HG03045 (cell line): ENCODE results near the gene PLAC1.
A peak's percentile ranks its signal among the peaks of the same experiment; 100 is the strongest.

Experiments used
- ATAC-seq: cut with Tn5 transposase; IDR thresholded peaks from one replicate; pipeline ENCODE4 v1.9.1; 2021; ENCODE audit warnings: mild to moderate bottlenecking, moderate library complexity; ENCODE audit not compliant: unreplicated experiment

PLAC1 gene

DNA sequence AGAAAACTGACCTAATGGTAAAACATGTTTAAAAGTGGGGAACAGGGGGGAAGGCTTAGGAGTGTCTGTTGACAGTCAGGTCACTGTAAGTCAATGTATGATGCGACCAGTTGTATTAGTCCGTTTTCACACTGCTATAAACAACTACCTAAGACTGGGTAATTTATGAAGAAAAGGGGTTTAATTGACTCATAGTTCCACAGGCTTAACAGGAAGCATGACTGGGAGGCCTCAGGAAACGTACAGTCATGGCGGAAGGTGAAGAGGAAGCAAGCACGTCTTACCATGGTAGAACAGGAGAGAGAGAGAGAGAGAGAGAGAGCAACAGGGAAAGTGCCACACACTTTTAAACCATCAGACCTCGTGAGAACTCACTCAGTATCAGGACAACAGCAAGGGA lies 13.0 kb upstream of the PLAC1 start:
- no peak for ATAC-seq

DNA sequence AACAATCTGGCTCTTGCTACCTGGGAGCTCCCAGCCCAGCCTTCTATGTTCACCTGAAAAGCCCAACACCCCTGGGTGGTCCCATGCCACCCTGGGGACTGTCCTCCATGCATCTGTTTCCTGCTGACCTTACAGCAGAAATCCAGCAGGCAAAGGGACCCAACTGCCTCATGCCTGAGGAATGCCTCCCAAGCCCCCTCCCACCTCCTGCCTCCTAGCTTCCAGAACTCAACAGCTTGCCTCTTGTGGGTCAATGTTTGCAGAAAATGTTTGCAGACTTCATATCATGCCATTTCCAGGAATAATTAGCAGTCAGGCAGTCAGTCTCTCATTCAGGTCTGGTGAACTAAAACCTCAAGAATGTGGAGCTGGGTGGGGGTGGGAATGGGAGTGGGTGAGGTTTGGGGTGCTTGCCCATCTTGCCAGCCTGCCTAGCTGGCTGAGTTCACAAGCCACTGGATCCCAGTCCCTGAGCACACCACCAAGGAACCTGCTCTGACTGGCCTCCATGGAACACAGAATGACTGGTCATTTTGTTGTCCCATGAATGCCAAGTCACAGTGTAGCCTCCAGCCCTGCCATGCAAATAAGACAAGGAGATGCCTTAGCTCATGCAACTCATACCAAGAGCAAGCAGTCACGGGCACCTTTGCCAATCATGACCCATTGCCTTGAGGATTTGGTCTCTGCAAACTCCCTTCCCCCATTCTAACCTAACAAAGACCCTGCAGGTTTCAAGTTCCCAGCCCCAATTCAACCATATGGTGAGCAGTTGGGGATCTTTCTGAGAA lies 12.1 kb upstream of the PLAC1 start:
- no peak for ATAC-seq

DNA sequence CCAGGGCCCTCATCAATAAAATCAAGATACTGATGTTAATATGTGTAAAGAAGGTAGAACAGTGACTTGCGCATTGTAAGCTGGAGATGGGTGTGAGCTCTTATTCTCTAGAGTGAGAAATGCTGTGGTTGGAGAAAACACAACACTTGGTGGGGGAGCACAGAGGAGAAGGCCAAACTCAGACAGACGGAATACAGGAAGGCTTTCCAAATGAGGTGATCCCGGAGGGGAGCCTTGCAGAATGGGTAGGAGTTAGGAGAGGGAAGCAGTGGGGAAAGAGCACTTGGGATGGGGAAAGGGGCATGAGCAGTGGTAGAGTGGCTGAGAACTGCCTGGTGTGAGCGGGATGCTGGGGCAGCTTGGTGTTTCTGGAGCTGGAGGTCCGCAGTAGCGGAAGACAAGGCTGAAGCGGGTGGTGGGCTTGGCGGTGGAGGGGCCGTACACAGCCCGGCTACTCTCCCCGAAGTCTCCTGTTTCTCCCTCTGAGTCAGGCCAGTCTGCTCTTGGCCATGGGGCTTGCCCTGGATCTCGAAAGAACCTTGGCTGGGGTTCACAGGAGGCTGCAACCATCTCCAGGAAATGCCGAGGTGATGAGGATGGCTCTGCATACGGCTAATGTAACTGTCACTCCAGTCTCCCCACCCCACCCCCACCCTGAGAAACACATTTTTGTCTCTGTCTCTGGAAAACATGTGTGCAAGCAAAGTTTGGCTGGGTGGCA lies 11.3 kb upstream of the PLAC1 start:
- ATAC-seq = no peak

DNA sequence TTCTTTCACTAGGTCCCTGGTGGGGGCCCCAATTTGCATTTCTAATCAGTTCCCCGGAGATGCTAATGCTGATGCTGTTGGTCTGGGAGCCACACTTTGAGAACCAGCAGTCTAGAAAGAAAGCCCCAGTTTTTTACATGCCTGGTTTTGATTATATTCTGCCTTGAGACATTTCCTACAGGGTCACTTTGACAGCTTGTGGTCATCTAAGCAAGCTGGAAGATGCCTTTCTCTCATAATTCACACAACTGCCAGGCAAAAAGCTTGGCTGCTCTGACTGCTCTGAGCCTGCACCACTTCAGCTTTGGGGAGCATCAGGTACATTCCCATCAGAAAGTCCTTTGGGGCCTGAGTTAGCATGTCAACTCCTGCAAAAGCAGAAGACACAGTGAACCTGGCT lies 5.9 kb upstream of the PLAC1 start:
- no peak for ATAC-seq

DNA sequence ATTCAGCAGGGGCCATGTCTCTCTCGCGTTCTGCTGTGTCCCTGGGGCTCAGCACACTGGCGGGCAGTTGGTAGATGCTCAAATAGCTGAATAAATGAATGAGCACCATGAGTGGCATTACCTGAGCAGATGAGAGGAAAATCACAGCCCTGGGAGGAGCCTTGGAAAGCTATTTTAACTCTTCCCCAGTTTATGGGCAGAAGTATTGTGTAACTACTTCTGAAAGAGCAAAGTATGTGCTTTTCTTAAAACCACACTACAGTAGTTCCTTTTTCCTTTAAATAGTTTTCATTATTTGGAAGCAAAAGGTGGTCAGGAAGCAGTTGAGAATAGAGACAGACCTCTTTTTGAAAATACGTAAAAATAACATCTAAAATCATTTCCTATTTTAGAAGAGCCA lies 3.0 kb upstream of the PLAC1 start:
- no peak for ATAC-seq

DNA sequence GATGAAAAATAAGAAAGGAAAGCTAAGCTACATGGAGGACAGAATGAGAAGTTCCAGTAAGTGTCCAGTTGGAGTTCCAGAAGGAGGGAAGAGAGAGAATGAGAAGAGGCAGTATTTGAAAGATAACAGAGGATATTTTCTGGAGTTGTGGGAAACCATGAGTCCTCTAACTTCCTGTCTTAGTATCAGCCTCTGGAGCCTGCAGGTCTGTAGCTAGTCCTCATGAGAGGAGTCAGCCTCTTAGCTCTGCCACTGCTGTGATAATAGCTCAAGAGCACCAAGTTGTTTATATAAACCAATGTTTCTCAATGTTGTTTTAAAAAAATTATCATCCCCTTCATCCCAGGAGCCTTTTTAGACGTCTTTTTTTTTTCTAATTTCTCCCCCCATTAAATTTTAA lies 2.4 kb upstream of the PLAC1 start:
- ATAC-seq = no peak

DNA sequence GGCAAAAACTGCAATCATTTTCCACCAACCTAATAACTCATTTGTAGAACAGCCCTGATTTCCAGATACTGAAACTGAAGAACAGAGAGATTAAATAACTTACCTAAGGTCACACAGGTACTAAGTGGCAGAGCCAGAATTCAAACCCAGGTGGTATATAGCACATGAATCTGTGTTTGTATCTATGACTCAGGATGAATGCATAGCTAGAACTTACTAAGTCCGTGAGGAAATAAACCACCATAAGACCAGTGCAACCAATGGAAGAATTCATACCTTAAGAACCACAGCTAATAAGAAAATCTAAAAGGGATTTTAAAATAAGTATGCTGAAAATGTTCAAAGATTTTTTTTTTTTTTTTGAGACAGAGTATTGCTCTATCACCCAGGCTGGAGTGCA lies 1.5 kb upstream of the PLAC1 start:
- ATAC-seq = no peak

DNA sequence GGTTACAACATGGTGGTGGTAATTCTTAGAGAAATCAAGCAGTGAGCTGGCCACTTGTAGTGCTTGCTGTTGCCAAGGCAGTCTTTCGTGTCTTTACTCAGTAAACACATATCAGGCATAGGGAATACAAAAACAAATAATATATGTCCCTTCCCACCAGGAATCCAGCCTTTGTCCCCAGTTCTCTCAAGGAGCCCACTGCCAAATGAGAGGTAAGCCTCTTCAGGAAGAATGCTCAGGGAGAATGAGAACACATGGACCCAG lies 421 bp upstream of the PLAC1 start:
- no peak for ATAC-seq

DNA sequence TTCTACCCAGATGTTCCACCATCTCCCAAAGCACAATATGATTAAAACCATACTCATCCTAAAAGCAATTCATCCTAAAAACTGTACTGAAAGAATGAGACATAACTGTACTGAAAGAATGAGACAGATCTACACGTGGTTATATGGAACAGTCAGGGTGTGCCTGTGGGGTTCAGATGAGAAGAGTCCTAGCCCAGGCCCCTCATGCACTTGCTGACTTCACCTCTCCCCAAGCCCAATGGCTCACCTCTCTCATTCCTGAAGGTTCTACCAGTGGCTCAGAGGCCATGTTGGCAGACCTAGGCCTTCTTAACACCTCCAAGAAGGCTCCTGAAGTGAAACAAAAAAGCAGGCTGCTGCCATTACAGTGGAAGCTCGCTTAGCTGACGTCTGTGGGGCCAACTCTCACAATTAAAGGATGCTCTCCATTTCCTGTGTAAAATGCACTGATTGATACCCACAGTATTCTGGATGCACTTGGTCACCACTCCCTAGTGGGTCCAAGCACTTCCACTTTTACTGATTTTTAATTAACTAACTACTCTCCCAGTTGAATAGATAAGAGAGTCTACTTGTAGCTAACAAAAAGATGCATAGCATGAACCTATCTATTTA lies 3.8 kb downstream of the PLAC1 start:
- no peak for ATAC-seq

DNA sequence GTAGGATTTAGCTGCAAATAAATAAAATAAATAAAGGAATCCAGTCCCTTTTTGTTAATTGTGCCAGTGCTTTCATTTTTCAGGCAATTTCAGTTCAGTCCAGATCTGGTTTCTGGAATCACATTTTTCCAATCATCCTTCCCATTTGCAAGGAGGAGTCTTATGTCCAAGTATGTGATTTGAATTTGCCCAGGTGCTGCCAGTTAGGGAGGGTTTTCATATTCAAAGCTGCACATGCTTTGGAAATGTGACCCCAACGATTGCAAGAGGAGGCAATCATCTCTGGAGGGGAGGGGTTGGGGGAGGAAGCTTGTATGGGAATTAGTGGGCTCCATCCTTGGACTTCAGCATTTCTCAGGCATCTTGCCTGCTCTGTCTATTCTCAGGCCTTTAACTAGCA lies 4.4 kb downstream of the PLAC1 start:
- no peak for ATAC-seq

DNA sequence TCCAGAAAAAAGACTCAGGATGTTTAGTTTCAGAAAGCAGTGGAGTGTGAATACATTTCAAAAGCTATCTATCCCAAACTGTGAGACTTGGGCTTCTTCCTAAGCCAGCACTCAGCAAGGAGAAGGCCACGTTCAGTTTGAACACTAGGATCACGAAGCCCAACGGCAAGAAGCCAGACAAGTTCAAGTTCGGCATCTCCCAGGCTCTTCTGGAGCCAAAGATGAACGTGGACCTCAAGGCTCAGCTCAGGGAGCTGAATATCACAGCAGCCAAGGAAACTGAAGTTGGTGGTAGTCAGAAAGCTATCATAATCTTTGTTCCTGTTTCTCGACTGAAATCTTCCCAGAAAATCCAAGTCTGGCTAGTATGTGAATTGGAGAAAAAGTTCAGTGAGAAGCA lies 7.6 kb downstream of the PLAC1 start:
- ATAC-seq = no peak

DNA sequence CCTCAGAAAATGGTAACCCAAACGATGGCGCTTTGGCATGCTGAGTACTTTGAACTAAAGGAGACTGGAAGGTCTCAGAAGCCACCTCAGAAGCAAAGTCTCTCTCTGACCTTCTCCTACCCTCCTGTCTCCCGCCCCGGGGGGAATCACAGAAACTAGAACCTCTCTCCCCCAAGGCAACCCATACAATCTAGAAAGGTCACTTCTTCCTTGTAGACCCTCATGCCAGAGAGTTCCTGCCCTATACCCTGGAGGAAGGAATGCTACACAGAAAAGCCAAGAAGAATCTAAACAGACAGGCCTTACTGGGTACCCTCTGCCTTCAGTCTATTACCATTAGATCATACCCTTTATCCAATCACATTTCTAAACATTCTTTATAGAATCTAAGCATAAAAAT lies 8.5 kb downstream of the PLAC1 start:
- ATAC-seq = no peak

DNA sequence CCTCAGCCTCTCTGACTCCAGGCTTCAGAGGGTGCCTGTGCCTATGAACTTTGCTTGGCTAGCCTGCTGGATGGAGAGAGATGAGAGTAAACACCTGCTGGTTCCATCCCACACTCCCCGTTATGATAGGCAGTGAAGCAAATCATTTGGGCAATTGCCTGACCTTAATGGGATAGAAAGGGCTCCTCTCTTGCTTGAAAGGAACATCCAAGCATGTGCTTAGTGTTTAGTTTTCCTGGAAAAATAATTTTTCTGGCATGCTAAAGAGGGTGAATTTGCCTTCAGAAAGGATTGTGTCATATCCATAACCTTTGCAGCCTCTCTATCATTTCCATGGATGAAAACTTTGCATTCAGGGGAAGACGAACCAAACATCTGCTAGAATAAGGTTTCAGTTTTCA lies 10.8 kb downstream of the PLAC1 start:
- no peak for ATAC-seq

DNA sequence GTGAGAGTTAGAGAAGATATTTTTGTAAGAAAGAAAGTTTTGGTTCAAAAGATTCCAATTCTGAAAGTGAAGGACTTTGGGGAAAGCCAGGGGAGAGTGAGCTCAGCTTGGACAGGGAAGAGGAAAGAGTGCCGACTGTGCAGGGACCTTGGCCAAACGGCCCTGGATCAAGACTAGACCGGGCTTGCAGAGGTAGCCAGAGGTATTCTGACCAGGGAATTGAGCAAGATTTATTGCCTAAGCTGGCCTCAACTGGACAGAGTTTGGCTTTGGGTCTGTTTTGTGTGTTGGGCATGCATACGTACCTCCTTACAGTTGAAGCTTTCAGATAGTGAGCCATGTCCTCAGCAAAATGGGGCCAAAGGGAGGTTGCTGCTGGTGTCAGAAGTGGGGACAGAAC lies 11.6 kb downstream of the PLAC1 start:
- no peak for ATAC-seq

DNA sequence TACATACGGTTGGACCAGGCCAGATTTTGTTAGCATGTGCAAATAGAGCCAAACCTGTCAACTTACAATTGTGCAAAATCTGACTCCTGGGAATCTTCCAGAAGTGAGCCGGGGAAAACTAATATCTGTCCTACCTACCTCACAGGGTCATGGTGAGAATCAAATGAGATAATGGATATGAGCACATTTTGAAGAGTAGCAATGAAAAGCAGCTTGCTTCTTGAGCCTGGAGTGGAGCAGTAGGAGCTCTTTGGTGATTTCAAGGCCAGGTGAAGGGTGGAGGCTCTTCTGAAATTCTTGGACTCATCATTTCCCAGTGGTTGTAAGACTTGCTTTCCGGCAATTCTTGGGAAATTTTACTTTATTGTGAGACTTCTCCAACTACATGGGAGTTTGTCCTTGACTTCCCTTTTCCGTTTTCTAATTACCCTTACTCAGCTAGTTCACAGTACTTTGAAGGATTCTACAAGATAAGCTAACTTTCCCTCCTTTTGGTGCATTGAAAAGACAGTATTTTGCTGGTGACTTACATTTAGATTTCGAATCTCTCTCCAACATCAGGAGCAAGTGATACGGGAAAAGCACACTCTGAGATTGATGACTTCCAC lies 12.2 kb downstream of the PLAC1 start:
- no peak for ATAC-seq

DNA sequence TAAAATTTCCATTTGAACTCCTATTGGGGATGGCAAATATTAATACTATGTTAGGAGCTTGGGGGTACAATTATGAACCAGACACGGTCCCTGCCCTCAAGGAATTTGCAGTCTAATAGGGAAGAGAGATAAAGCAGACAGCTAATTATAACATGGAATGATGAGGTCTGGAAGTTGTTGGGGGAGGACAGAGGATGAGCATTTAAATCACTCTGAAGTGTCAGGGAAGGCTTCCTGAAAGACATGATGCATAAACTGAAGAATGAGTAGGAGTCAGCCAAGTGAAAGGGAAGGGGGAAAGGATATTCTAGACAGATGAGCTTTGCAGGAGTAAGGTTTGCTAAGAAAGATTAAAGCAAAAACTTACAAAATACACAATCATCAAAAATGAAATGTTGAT lies 15.9 kb downstream of the PLAC1 start:
- ATAC-seq = no peak

DNA sequence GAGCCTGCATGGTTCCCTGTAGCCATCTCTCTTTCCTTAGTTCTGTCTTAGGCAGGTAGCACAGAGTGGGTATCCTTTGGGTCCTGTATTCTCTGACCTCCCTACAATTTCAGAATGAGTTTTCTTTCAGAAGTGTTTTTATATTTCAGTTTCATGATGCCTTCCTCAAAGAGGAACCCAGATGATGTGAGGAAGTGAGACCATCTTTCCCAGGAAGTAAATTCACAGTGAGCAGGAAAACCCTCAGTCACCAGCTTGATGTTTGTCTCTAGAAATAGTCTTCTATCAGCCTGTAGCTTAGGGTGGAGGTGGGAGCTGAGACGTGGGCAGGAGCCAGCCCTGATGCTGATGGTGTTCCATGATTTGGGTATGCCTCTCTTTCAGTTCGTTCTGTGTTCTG lies 16.9 kb downstream of the PLAC1 start:
- no peak for ATAC-seq

DNA sequence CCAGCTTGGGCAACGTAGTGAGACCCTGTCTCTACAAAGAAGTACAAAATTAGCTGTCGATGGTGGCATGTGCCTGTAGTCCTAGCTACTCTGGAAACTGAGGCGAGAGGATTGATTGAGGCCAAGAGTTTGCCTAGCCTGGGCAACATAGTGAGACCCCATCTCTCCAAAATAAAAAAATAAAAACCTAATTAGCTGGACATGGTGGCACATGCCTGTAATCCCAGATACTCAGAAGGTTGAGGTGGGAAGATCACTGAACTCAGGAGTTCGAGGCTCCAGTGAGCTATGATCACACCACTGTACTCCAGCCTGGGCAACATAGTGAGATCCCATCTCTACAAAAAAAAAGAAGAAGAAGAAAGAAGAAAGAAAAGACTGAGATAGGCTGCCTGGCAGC lies 17.4 kb downstream of the PLAC1 start:
- ATAC-seq = no peak

DNA sequence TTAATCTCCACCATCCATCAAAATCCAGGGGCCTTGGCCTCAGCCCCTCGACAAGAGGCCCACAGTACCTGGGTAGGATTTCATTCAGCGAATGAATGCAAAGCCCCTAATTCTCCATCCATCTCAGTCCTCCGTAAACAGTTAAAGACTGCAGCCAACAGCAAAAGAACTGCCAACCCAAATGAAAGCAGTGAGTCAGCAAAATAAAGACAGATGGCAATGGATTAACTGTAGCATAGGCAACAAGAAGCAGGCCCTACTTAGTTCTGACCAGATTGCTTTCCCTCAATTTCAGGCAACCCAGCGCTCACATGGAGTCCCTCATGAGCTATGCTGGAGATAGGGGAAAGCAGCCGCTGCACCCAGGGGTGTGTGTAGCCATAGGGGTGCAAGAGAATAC lies 21.4 kb downstream of the PLAC1 start:
- no peak for ATAC-seq

DNA sequence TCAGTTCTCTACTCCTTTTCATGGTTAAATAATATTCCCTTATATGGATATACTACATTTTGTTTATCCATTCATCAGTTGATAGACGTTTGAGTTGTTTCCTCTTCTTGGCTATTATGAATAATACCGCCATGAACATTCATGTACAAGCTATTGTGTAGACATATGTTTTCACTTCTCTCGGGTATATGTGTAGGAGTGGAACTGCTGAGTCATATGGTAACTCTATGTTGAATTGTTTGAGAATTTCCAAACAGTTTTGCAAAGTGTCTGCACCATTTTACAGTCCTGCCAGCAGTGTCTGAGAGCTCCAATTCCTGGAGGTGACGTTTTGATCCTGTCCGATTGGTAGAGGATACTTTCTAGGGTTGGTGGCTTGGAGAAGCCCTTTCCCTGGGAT lies 23.6 kb downstream of the PLAC1 start:
- peak; percentile 72 for ATAC-seq

DNA sequence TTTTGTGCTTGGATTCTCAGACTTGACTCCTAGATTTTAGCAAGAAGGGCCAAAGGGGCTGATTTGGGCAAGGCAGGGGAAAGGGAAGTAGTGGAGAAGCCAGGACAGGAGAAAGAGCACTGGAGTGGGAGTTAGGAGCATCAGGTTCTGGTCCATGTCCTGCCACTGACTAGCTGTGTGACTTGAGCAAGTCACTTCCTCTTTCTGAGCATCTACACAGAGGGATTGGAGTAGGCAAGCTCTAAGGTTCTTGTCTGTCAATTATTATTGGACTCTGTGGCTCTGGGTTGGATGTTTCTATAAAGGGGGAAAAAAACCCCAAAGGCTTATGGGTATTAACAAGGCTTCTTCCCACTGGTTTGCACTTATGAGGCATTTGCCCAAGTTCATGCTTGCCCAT lies 24.4 kb downstream of the PLAC1 start:
- ATAC-seq = no peak

DNA sequence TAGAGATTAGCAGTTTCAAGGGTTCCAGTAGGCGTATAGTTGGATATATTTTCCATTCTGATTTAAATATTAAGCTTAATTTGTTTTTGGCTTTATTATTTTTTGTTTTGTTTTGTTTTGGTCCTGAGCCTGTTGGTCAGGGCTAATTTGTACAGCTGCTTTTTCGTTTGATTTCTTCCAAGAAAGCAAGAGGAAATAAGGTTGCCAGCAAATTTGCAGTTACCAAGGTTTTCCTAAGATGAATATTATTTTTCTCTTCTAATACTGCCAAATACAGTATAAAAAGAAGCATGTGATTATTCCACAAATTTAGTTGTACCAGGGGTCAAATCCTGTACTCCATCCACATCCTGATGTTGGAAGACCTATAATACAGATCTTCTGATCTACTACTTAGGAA lies 24.9 kb downstream of the PLAC1 start:
- no peak for ATAC-seq
